Measurements from ENCODE around the gene STX5.
"Not testable (repeated sequence)": the region's sequence is repeated elsewhere in the genome, so short reads cannot be mapped to it uniquely, and the experiment has no call there.

The STX5 gene

GRCh38 chr11:62854013-62854824 lies 22.4 kb upstream of the STX5 start:
- no peak for FAIRE-seq

- no peak for FAIRE-seq
These were observed 21.6 kb upstream of the STX5 start for GRCh38 chr11:62853279-62853965.

- no peak for FAIRE-seq
These were observed 20.8 kb upstream of the STX5 start for GRCh38 chr11:62852523-62853188.

- no peak for FAIRE-seq
These were observed 20.1 kb upstream of the STX5 start for GRCh38 chr11:62851807-62852522.

GRCh38 chr11:62850911-62851806 lies 19.3 kb upstream of the STX5 start:
- FAIRE-seq = no peak

- FAIRE-seq = no peak
These were observed 16.0 kb upstream of the STX5 start for GRCh38 chr11:62847767-62848314.

GRCh38 chr11:62846177-62846576 lies 14.3 kb upstream of the STX5 start:
- no peak for FAIRE-seq

GRCh38 chr11:62844154-62844553 lies 12.3 kb upstream of the STX5 start:
- FAIRE-seq = no peak

GRCh38 chr11:62843466-62843865 lies 11.6 kb upstream of the STX5 start:
- FAIRE-seq = no peak

- FAIRE-seq = not testable (repeated sequence)
These were observed 11.0 kb upstream of the STX5 start for GRCh38 chr11:62842891-62843290.

GRCh38 chr11:62842171-62842741 lies 10.4 kb upstream of the STX5 start:
- FAIRE-seq = no peak

- peak; percentile 100 for FAIRE-seq
These were observed 9.7 kb upstream of the STX5 start for GRCh38 chr11:62841361-62842170.

- not testable (repeated sequence) for FAIRE-seq
These were observed 9.0 kb upstream of the STX5 start for GRCh38 chr11:62840721-62841360.

GRCh38 chr11:62839050-62839945 lies 7.4 kb upstream of the STX5 start, which contains the start of gene WDR74:
TSS of gene WDR74 (minus strand) at chr11:62839590. CDS start at chr11:62839570, 20 bp downstream.
- no peak for FAIRE-seq

- no peak for FAIRE-seq
These were observed 3.5 kb upstream of the STX5 start for GRCh38 chr11:62835336-62835735.

- FAIRE-seq = no peak
These were observed 734 bp upstream of the STX5 start, which contains the start of gene TEX54 for GRCh38 chr11:62832336-62833234. TSS of gene TEX54 (minus strand) at chr11:62832841.

- no peak for FAIRE-seq
These were observed 839 bp downstream of the STX5 start for GRCh38 chr11:62830904-62831519.

Data from endometrium (tissue), 2 donors.